NCI-H345 treated with DMSO at 0.1 percent for 48 hours (cell line): ENCODE results near the gene RAB17.
"Not testable (repeated sequence)": the region's sequence is repeated elsewhere in the genome, so short reads cannot be mapped to it uniquely, and the experiment has no call there.

Experiments
- DNase-seq: peaks from one replicate; lab custom pipeline; 2025; ENCODE audit not compliant: unreplicated experiment; lab: John Stamatoyannopoulos, UW

Gene RAB17

GRCh38 chr2:237600205-237600846 lies 9.8 kb upstream of the RAB17 start:
- DNase-seq: no peak

- no peak for DNase-seq
These were observed 9.1 kb upstream of the RAB17 start for GRCh38 chr2:237599465-237600110.

GRCh38 chr2:237598468-237599208 lies 8.1 kb upstream of the RAB17 start:
- DNase-seq: no peak

- no peak for DNase-seq
These were observed 6.9 kb upstream of the RAB17 start for GRCh38 chr2:237597196-237598145.

GRCh38 chr2:237596520-237597195 lies 6.1 kb upstream of the RAB17 start:
- no peak for DNase-seq

- not testable (repeated sequence) for DNase-seq
These were observed 5.4 kb upstream of the RAB17 start for GRCh38 chr2:237595829-237596519.

GRCh38 chr2:237594514-237594871 lies 4.0 kb upstream of the RAB17 start:
- DNase-seq: no peak

GRCh38 chr2:237593596-237594320 lies 3.2 kb upstream of the RAB17 start:
- no peak for DNase-seq

- no peak for DNase-seq
These were observed 2.5 kb upstream of the RAB17 start for GRCh38 chr2:237593036-237593435.

GRCh38 chr2:237592425-237592980 lies 2.0 kb upstream of the RAB17 start:
- no peak for DNase-seq

GRCh38 chr2:237591141-237591881 lies 777 bp upstream of the RAB17 start:
- DNase-seq: no peak

- DNase-seq: no peak
These were observed 2.4 kb downstream of the RAB17 start for GRCh38 chr2:237588044-237588696.

- DNase-seq: no peak
These were observed 4.8 kb downstream of the RAB17 start for GRCh38 chr2:237585590-237586221.

- no peak for DNase-seq
These were observed 6.9 kb downstream of the RAB17 start for GRCh38 chr2:237583385-237584295.

GRCh38 chr2:237581751-237582746 lies 8.5 kb downstream of the RAB17 start:
- peak; percentile 52 for DNase-seq
